Natural killer cell (primary cell): ENCODE measurements around the gene MNDA. TPM values are rescaled to one million over a fixed set of nuclear protein-coding genes. Genes with fewer than 3 reads are reported as not detected.
A peak's percentile ranks its signal among the peaks of the same experiment; 100 is the strongest.

Source experiments
- ATAC-seq, 3 donors: fragments of 150-1000 bp in 2 of 3; fragments of 200-7000 bp in 1 of 3; cut with Tn5 transposase; 1 replicate in 1 of 3; 2 replicates in 2 of 3; pipeline ENCODE4 v1.10.0; 2021; ENCODE audit warnings: mild to moderate bottlenecking in 2 of 3, moderate library complexity in 2 of 3
- DNase-seq, 2 donors: peaks; one replicate each; pipeline versions ENCODE4 v3.0.0 to v3.0.0-alpha.2; 2013 to 2021; ENCODE audit warnings: mixed read lengths in 1 of 2
- H3K27ac ChIP-seq: one replicate; pipeline ENCODE4 v1.5.1; 2013; ENCODE audit warnings: mild to moderate bottlenecking, low read length
- H3K27me3 ChIP-seq: one replicate; pipeline ENCODE4 v1.6.1; 2013; ENCODE audit warnings: low read length; ENCODE audit not compliant: control insufficient read depth, insufficient read depth
- H3K36me3 ChIP-seq: one replicate; pipeline ENCODE4 v1.6.1; 2013; ENCODE audit warnings: low read length; ENCODE audit not compliant: control insufficient read depth, insufficient read depth
- H3K4me1 ChIP-seq: one replicate; pipeline ENCODE4 v1.6.1; 2013; ENCODE audit warnings: low read length; ENCODE audit not compliant: control insufficient read depth, insufficient read depth
- H3K4me3 ChIP-seq: one replicate; pipeline ENCODE4 v1.5.1; 2013; ENCODE audit warnings: low read length
- H3K9me3 ChIP-seq: one replicate; pipeline ENCODE4 v1.6.1; 2013; ENCODE audit warnings: low read length; ENCODE audit not compliant: control insufficient read depth, insufficient read depth
- H3K27ac Mint-ChIP-seq, 2 donors: one replicate each; pipeline ENCODE4 v1.8.0; 2022; ENCODE audit warnings: mild to moderate bottlenecking in 2 of 2, mixed read lengths in 2 of 2, moderate library complexity in 1 of 2
- H3K27me3 Mint-ChIP-seq, 2 donors: one replicate each; pipeline ENCODE4 v1.8.0; 2022; ENCODE audit warnings: low read depth in 2 of 2, mixed read lengths in 2 of 2
- H3K36me3 Mint-ChIP-seq: one replicate; pipeline ENCODE4 v1.8.0; 2022; ENCODE audit warnings: mixed read lengths
- H3K4me1 Mint-ChIP-seq, 2 donors: one replicate each; pipeline ENCODE4 v1.8.0; 2022; ENCODE audit warnings: mixed read lengths in 2 of 2
- H3K4me3 Mint-ChIP-seq: one replicate; pipeline ENCODE4 v1.8.0; 2022; ENCODE audit warnings: mild to moderate bottlenecking, moderate library complexity, mixed read lengths
- H3K9me3 Mint-ChIP-seq, 2 donors: one replicate each; pipeline ENCODE4 v1.8.0; 2022; ENCODE audit warnings: mixed read lengths in 2 of 2
- CTCF ChIP-seq: fragments of 200-600 bp; IDR thresholded peaks from one replicate; pipeline ENCODE4 v1.8.0; 2022; ENCODE audit warnings: antibody characterized with exemption
- WGBS: methylation state at CpG from one replicate; pipeline ENCODE4 v1.1.7; 2013; ENCODE audit warnings: missing lambda C conversion rate; ENCODE audit not compliant: insufficient coverage; 5-methylcytosine and 5-hydroxymethylcytosine counted together
- intact Hi-C: fragments of 100-400 bp; cut with micrococcal nuclease; formaldehyde crosslinking; loops from one replicate; pipeline ENCODE4 v1.14.2; 2022
- total RNA-seq, 4 donors: library from RNA; stranded (reverse); fragments of 120-200 nt in 1 of 4; gene quantifications; one replicate each; pipeline versions ENCODE4 v1.2.3 to v1.2.4, GENCODE V29; 2013 to 2022

MNDA gene
- total RNA-seq, 3 donors from 2014 or later (not counting 1 experiment from before 2014, with no cell fraction given) = 3.3 to 14.3 (median 7.0) TPM

- Mint-ChIP-seq H3K4me1 (peaks cover 10% of the 10 kb centered on the region in 2 donors), H3K36me3 (no peaks in the 10 kb centered on the region), H3K4me3 (no peak overlapping the region), H3K27ac (no peak overlapping the region), H3K27me3 (peaks cover 0 to 6% of the 10 kb centered on the region in 2 donors), H3K9me3 (no peaks in the 10 kb centered on the region)
- no peak overlapping the region for H3K27ac ChIP-seq
- no peaks in the 10 kb centered on the region for H3K4me1 ChIP-seq
- peak; percentile 30 for TF ChIP-seq CTCF
- H3K36me3 ChIP-seq = no peaks in the 10 kb centered on the region
- intact Hi-C loops = loop anchor here (10.0 kb wide), 1 partner anchor 276 kb away; the partner anchor contains the start of gene AIM2
- ATAC-seq (no peak), DNase-seq (peak in 1 of 2 donors; percentile 10)
- WGBS = 89% methylated on average over 3 of the region's 3 CpGs
- H3K4me3 ChIP-seq = no peak overlapping the region
- H3K9me3 ChIP-seq = no peaks in the 10 kb centered on the region
- no peaks in the 10 kb centered on the region for H3K27me3 ChIP-seq
Measured at GRCh38 chr1:158798531-158798930, 32.6 kb upstream of the MNDA start.

- Mint-ChIP-seq H3K9me3 (no peaks in the 10 kb centered on the region), H3K4me1 (no peaks in the 10 kb centered on the region), H3K36me3 (no peaks in the 10 kb centered on the region), H3K27ac (no peak overlapping the region), H3K4me3 (no peak overlapping the region), H3K27me3 (peaks cover 0 to 7% of the 10 kb centered on the region in 2 donors)
- Histone ChIP-seq H3K27ac (no peak overlapping the region), H3K9me3 (no peaks in the 10 kb centered on the region), H3K27me3 (peaks cover 3% of the 10 kb centered on the region), H3K4me1 (no peaks in the 10 kb centered on the region), H3K4me3 (no peak overlapping the region), H3K36me3 (no peaks in the 10 kb centered on the region)
- ATAC-seq (no peak), DNase-seq (no peak)
- 76% methylated on average over 4 of the region's 4 CpGs for WGBS
- no peak for TF ChIP-seq CTCF
- intact Hi-C loops = loop anchor here (10.0 kb wide), 1 partner anchor 275 kb away; the partner anchor contains the start of gene AIM2
Measured at GRCh38 chr1:158799689-158800088, 31.5 kb upstream of the MNDA start.

GRCh38 chr1:158800526-158800925 lies 30.6 kb upstream of the MNDA start:
- TF ChIP-seq CTCF = no peak
- no peaks in the 10 kb centered on the region for H3K9me3 ChIP-seq
- no peak overlapping the region for H3K27ac ChIP-seq
- ATAC-seq = no peak
- Mint-ChIP-seq H3K36me3 (no peaks in the 10 kb centered on the region), H3K27ac (no peak overlapping the region), H3K27me3 (peaks cover 0 to 7% of the 10 kb centered on the region in 2 donors), H3K4me3 (no peak overlapping the region), H3K4me1 (no peaks in the 10 kb centered on the region), H3K9me3 (no peaks in the 10 kb centered on the region)
- peaks cover 3% of the 10 kb centered on the region for H3K27me3 ChIP-seq
- H3K4me3 ChIP-seq = no peak overlapping the region
- WGBS = 100% methylated on average over 1 of the region's 2 CpGs
- H3K36me3 ChIP-seq = no peaks in the 10 kb centered on the region
- no peak for DNase-seq
- intact Hi-C loops = no loop called here
- H3K4me1 ChIP-seq = no peaks in the 10 kb centered on the region

- ATAC-seq = no peak
- WGBS = 75% methylated on average over 1 of the region's 1 CpG
- no peak overlapping the region for H3K27ac ChIP-seq
Measured at GRCh38 chr1:158801396-158801795, 29.8 kb upstream of the MNDA start.

More at GRCh38 chr1:158801396-158801795, 29.8 kb upstream of the MNDA start:
- Mint-ChIP-seq H3K36me3 (no peaks in the 10 kb centered on the region), H3K4me3 (no peak overlapping the region), H3K4me1 (no peaks in the 10 kb centered on the region), H3K27me3 (peaks cover 0 to 7% of the 10 kb centered on the region in 2 donors), H3K9me3 (no peaks in the 10 kb centered on the region), H3K27ac (peak overlapping the region in 1 of 2 donors; percentile 17)
- intact Hi-C loops = no loop called here
- Histone ChIP-seq H3K9me3 (no peaks in the 10 kb centered on the region), H3K27me3 (peaks cover 3% of the 10 kb centered on the region), H3K4me1 (no peaks in the 10 kb centered on the region), H3K4me3 (no peak overlapping the region), H3K36me3 (no peaks in the 10 kb centered on the region)
- DNase-seq = no peak
- TF ChIP-seq CTCF = no peak
